ENCODE measurements around the gene ATG5. TPM values are rescaled to one million over a fixed set of nuclear protein-coding genes. Genes with fewer than 3 reads are reported as not detected.
"Not testable (repeated sequence)": the region's sequence is repeated elsewhere in the genome, so short reads cannot be mapped to it uniquely, and the experiment has no call there.

The ATG5 gene
- total and polyA plus RNA-seq, 3 experiments from 2014 or later: 39.0 to 45.0 (median 44.5) TPM

DNA sequence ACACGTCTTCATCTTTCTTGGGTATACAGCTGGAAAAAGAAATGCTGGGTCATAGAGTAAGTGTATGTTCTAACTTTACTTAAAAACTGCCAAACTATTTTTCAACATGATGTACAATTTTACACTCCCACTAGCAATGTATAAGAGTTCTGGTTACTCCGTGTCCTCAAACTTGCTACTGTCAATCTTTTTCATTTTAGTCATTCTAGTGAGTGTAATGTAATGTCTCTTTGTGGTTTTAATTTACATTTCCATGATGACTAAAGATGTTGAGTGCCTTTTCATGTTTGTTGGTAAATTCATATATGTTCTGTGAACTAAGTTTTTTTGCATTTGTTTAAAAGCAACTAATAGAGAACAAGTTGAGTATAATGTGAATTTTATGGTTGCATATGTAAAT is 43.9 kb downstream of the ATG5 start:
- H3K27me3 ChIP-seq (ENCODE audit: insufficient read depth, low read length, poor library complexity, severe bottlenecking): no peaks in the 10 kb centered on the region

DNA sequence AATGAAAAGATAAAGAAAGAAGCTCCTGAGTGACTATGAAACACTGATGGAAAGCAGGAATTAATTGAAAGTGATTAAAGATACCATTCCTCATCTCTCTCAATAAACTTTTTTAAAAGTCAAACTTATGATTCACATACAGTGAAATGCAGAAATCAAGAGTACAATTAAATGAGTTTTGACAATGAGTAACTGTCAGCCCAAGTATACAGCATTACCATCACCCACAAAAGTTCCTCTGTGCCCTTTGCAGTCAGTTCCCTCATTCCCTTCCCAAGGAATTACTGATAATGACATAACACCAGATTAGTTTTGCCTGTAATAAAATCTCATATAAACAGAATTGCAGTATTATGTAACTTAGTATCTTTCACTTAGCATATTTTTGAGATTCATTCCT is 44.5 kb downstream of the ATG5 start:
- no peaks in the 10 kb centered on the region for H3K9me3 Mint-ChIP-seq
- peaks cover 4 to 29% (median 22%) of the 10 kb centered on the region in 3 donors for H3K36me3 Mint-ChIP-seq
- peak overlapping the region in 1 of 7 donors; percentile 5 for H3K4me3 Mint-ChIP-seq
- ChIA-PET POLR2A (no interaction called here), CTCF (no interaction called here)
- no peak overlapping the region for H3K27ac ChIP-seq (ENCODE audit: low read depth, low read length)
- H3K4me1 ChIP-seq (ENCODE audit: insufficient read depth, low read length): no peaks in the 10 kb centered on the region
- H3K4me1 Mint-ChIP-seq: peaks cover 34 to 60% (median 49%) of the 10 kb centered on the region in 3 donors
- H3K4me3 ChIP-seq (ENCODE audit: low read length): no peak overlapping the region
- no peaks in the 10 kb centered on the region for H3K27me3 Mint-ChIP-seq
- DNase-seq: no peak
- no peaks in the 10 kb centered on the region for H3K36me3 ChIP-seq (ENCODE audit: insufficient read depth, low read length)
- H3K27ac Mint-ChIP-seq: peak overlapping the region in 1 of 8 donors; percentile 15
- H3K9me3 ChIP-seq (ENCODE audit: low read length): no peaks in the 10 kb centered on the region
- no peaks in the 10 kb centered on the region for H3K27me3 ChIP-seq (ENCODE audit: insufficient read depth, low read length, poor library complexity, severe bottlenecking)

More for the DNA sequence above, 43.9 kb downstream of the ATG5 start:
- no peak overlapping the region for H3K4me3 Mint-ChIP-seq
- Histone ChIP-seq H3K4me3 (ENCODE audit: low read length) (no peak overlapping the region), H3K9me3 (ENCODE audit: low read length) (no peaks in the 10 kb centered on the region), H3K36me3 (ENCODE audit: insufficient read depth, low read length) (no peaks in the 10 kb centered on the region), H3K4me1 (ENCODE audit: insufficient read depth, low read length) (no peaks in the 10 kb centered on the region), H3K27ac (ENCODE audit: low read depth, low read length) (no peak overlapping the region)
- no peak overlapping the region for H3K27ac Mint-ChIP-seq
- CTCF ChIA-PET: no interaction called here
- DNase-seq: no peak
- no peaks in the 10 kb centered on the region for H3K27me3 Mint-ChIP-seq
- no peaks in the 10 kb centered on the region for H3K9me3 Mint-ChIP-seq
- H3K4me1 Mint-ChIP-seq: peaks cover 32 to 62% (median 51%) of the 10 kb centered on the region in 3 donors
- H3K36me3 Mint-ChIP-seq: peaks cover 4 to 26% (median 19%) of the 10 kb centered on the region in 3 donors
- POLR2A ChIA-PET: no interaction called here

DNA sequence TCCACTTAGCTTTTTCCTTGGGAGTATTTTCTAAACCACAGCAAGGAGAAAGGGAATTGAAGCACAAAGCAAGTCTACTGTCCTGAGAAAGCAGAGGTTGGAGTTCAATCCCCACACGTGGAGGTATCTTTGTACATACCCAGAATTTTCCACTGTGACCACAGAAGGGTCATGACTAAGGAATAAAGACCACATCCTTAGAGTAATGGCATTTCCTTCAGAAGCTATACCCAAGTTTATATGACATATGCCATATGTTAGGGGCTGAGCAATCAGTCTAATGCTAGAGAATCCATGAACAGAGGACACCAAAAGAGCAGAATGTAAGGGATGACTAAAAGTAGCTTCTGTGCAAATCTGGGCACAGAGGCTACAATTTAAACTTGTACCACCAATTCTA is 46.4 kb downstream of the ATG5 start:
- Mint-ChIP-seq H3K36me3 (peaks cover 0 to 28% (median 14%) of the 10 kb centered on the region in 3 donors), H3K4me3 (no peak overlapping the region), H3K4me1 (peaks cover 32 to 58% (median 56%) of the 10 kb centered on the region in 3 donors), H3K27ac (peak overlapping the region in 2 of 8 donors; percentile 3 to 33), H3K27me3 (no peaks in the 10 kb centered on the region), H3K9me3 (no peaks in the 10 kb centered on the region)
- no peak for DNase-seq
- no peaks in the 10 kb centered on the region for H3K36me3 ChIP-seq (ENCODE audit: insufficient read depth, low read length)
- ChIA-PET POLR2A (no interaction called here), CTCF (no interaction called here)
- H3K4me3 ChIP-seq (ENCODE audit: low read length): no peak overlapping the region
- H3K27ac ChIP-seq (ENCODE audit: low read depth, low read length): no peak overlapping the region
- H3K4me1 ChIP-seq (ENCODE audit: insufficient read depth, low read length): no peaks in the 10 kb centered on the region
- no peaks in the 10 kb centered on the region for H3K27me3 ChIP-seq (ENCODE audit: insufficient read depth, low read length, poor library complexity, severe bottlenecking)
- no peaks in the 10 kb centered on the region for H3K9me3 ChIP-seq (ENCODE audit: low read length)

DNA sequence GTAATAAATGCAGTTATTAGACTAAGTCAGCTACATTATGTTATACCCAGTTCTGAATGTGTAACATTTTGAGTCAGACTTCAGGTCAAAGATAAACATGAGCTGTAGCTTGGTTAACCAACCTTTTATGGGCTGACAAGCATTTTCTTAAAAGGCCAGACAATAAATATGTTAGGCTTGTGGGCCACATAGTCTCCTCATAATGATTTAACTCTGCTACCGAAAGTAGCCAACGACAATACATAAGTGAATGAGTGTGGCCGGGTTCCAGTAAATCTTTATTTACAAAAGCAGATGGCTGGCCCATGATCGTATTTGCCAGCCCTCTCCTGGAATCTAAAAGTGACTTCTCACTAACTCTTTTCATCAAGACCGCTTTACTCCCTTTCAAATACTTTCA is 49.9 kb downstream of the ATG5 start:
- Histone ChIP-seq H3K9me3 (ENCODE audit: low read length) (no peaks in the 10 kb centered on the region), H3K27ac (ENCODE audit: low read depth, low read length) (no peak overlapping the region), H3K4me1 (ENCODE audit: insufficient read depth, low read length) (peaks cover 4% of the 10 kb centered on the region), H3K27me3 (ENCODE audit: insufficient read depth, low read length, poor library complexity, severe bottlenecking) (no peaks in the 10 kb centered on the region), H3K4me3 (ENCODE audit: low read length) (no peak overlapping the region), H3K36me3 (ENCODE audit: insufficient read depth, low read length) (no peaks in the 10 kb centered on the region)
- H3K4me1 Mint-ChIP-seq: peaks cover 16 to 33% (median 32%) of the 10 kb centered on the region in 3 donors
- peaks cover 0 to 27% (median 14%) of the 10 kb centered on the region in 3 donors for H3K36me3 Mint-ChIP-seq
- H3K9me3 Mint-ChIP-seq: no peaks in the 10 kb centered on the region
- H3K27me3 Mint-ChIP-seq: no peaks in the 10 kb centered on the region
- no peak overlapping the region for H3K27ac Mint-ChIP-seq
- H3K4me3 Mint-ChIP-seq: no peak overlapping the region
- no peak for DNase-seq
- CTCF ChIA-PET: no interaction called here
- POLR2A ChIA-PET: no interaction called here

DNA sequence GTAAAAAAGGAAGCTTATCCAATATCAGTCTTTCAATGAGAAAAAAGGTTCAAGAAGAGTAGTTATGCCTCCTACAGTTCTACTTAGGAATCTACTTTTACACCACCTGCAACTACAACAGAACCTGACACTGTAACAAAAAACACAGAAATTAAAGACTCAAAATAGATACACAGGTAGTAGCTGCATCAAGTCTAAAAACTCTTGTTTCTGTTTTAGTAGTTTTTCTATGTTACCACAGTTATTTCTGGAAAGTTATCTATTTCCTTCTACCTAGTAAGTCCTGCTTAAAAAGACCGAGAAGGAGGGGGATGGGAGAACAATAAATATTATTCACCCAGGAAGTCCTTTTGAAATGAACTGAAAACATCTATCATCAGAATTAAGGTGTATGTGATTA is 52.5 kb downstream of the ATG5 start:
- Histone ChIP-seq H3K36me3 (ENCODE audit: insufficient read depth, low read length) (no peaks in the 10 kb centered on the region), H3K27ac (ENCODE audit: low read depth, low read length) (no peak overlapping the region), H3K27me3 (ENCODE audit: insufficient read depth, low read length, poor library complexity, severe bottlenecking) (no peaks in the 10 kb centered on the region), H3K4me3 (ENCODE audit: low read length) (no peak overlapping the region), H3K4me1 (ENCODE audit: insufficient read depth, low read length) (peaks cover 4% of the 10 kb centered on the region), H3K9me3 (ENCODE audit: low read length) (no peaks in the 10 kb centered on the region)
- peak overlapping the region in 1 of 7 donors; percentile 17 for H3K4me3 Mint-ChIP-seq
- H3K27ac Mint-ChIP-seq: peak overlapping the region in 1 of 8 donors; percentile 33
- ChIA-PET CTCF (interaction anchor here (1.0 kb wide), 1 partner anchor 28 kb away, joined by 3 read pairs; no protein-coding TSS in a partner anchor), POLR2A (no interaction called here)
- H3K36me3 Mint-ChIP-seq: peaks cover 7 to 18% (median 9%) of the 10 kb centered on the region in 3 donors
- H3K27me3 Mint-ChIP-seq: no peaks in the 10 kb centered on the region
- peaks cover 0 to 2% (median 2%) of the 10 kb centered on the region in 5 donors for H3K9me3 Mint-ChIP-seq
- no peak for DNase-seq
- H3K4me1 Mint-ChIP-seq: peaks cover 16 to 29% (median 22%) of the 10 kb centered on the region in 3 donors

DNA sequence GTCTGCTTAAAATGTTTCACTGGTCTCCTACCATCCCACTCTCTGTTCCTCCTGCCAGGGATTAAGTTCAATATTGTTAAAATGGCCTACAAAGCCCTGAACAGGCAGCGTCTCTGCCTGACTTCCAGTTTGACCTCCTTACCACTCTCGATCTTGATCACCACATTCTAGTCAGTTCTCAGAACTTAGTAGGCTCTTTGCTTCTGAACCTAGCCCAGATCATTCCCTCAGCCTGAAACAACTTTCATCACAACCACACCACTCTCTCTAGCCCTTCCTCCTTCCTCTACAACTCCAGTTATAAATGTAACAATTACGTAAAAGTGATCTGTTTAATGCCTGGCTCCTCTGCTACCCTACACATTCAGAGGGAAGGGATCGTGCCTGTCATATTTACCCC is 53.3 kb downstream of the ATG5 start:
- POLR2A ChIA-PET: no interaction called here
- H3K4me1 ChIP-seq (ENCODE audit: insufficient read depth, low read length): peaks cover 4% of the 10 kb centered on the region
- peaks cover 9 to 21% (median 14%) of the 10 kb centered on the region in 3 donors for H3K36me3 Mint-ChIP-seq
- H3K27ac Mint-ChIP-seq: no peak overlapping the region
- DNase-seq: no peak
- H3K9me3 ChIP-seq (ENCODE audit: low read length): no peaks in the 10 kb centered on the region
- no peaks in the 10 kb centered on the region for H3K36me3 ChIP-seq (ENCODE audit: insufficient read depth, low read length)
- H3K4me3 Mint-ChIP-seq: no peak overlapping the region
- peaks cover 0 to 2% (median 2%) of the 10 kb centered on the region in 5 donors for H3K9me3 Mint-ChIP-seq
- H3K27me3 Mint-ChIP-seq: no peaks in the 10 kb centered on the region
- no peak overlapping the region for H3K4me3 ChIP-seq (ENCODE audit: low read length)
- no peaks in the 10 kb centered on the region for H3K27me3 ChIP-seq (ENCODE audit: insufficient read depth, low read length, poor library complexity, severe bottlenecking)
- CTCF ChIA-PET: no interaction called here
- H3K27ac ChIP-seq (ENCODE audit: low read depth, low read length): no peak overlapping the region
- peaks cover 22 to 34% (median 29%) of the 10 kb centered on the region in 3 donors for H3K4me1 Mint-ChIP-seq

DNA sequence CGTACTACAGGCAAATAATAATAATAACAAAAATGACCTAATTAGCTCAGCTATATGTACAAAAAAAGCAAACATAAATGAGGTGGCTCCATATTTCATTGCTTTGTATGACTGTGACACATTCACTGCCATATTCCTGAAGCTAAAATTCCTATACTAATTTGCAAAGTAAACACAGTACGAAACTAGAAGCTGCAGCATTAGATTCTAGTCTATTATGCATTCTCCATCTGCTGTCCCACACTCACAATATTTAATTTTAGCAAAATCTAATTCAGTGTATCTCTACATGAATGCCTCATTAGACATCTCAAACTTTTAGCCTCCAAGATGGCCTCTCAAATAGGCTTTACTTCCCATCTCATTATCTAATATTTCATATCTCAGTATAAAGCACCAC is 55.1 kb downstream of the ATG5 start:
- Histone ChIP-seq H3K9me3 (ENCODE audit: low read length) (no peaks in the 10 kb centered on the region), H3K27ac (ENCODE audit: low read depth, low read length) (no peak overlapping the region), H3K4me3 (ENCODE audit: low read length) (no peak overlapping the region), H3K4me1 (ENCODE audit: insufficient read depth, low read length) (peaks cover 4% of the 10 kb centered on the region), H3K36me3 (ENCODE audit: insufficient read depth, low read length) (no peaks in the 10 kb centered on the region), H3K27me3 (ENCODE audit: insufficient read depth, low read length, poor library complexity, severe bottlenecking) (no peaks in the 10 kb centered on the region)
- Mint-ChIP-seq H3K4me1 (peaks cover 22 to 38% (median 35%) of the 10 kb centered on the region in 3 donors), H3K9me3 (peaks cover 5 to 14% (median 11%) of the 10 kb centered on the region in 5 donors), H3K4me3 (no peak overlapping the region), H3K27me3 (no peaks in the 10 kb centered on the region), H3K27ac (no peak overlapping the region), H3K36me3 (peaks cover 9 to 29% (median 27%) of the 10 kb centered on the region in 3 donors)
- no peak for DNase-seq
- CTCF ChIA-PET: no interaction called here
- POLR2A ChIA-PET: no interaction called here

DNA sequence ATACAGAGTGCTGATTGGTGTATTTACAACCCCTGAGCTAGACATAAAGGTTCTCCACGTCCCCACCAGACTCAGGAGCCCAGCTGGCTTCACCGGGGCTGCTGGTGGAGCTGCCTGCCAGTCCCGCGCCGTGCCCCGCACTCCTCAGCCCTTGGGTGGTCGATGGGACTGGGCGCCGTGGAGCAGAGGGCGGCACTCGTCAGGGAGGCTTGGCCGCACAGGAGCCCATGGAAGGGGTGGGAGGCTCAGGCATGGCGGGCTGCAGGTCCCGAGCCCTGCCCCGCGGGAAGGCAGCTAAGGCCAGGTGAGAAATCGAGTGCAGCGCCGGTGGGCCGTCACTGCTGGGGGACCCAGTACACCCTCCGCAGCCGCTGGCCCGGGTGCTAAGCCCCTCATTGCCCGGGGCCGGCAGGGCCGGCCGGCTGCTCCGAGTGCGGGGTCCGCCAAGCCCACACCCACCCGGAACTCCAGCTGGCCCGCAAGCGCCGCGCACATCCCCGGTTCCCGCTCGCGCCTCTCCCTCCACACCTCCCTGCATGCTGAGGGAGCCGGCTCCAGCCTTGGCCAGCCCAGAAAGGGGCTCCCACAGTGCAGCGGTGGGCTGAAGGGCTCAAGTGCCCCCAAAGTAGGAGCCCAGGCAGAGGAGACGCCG is 56.2 kb downstream of the ATG5 start:
- Mint-ChIP-seq H3K9me3 (peaks cover 9 to 21% (median 16%) of the 10 kb centered on the region in 5 donors), H3K4me1 (peaks cover 27 to 43% (median 39%) of the 10 kb centered on the region in 3 donors), H3K36me3 (peaks cover 18 to 39% (median 36%) of the 10 kb centered on the region in 3 donors)
- DNase-seq; H3K27me3 Mint-ChIP-seq; CTCF ChIA-PET; H3K4me3 Mint-ChIP-seq; H3K9me3 ChIP-seq (ENCODE audit: low read length); H3K27me3 ChIP-seq (ENCODE audit: insufficient read depth, low read length, poor library complexity, severe bottlenecking); H3K4me3 ChIP-seq (ENCODE audit: low read length); H3K4me1 ChIP-seq (ENCODE audit: insufficient read depth, low read length); H3K27ac ChIP-seq (ENCODE audit: low read depth, low read length); H3K36me3 ChIP-seq (ENCODE audit: insufficient read depth, low read length); POLR2A ChIA-PET; H3K27ac Mint-ChIP-seq: not testable (repeated sequence)
